Erythroblast (primary cell): ENCODE data around the gene PCDHA1.

Experiments used
- DNase-seq, 2 experiments: peaks; one replicate each; lab custom pipeline; 2025; lab: John Stamatoyannopoulos, UW
- GATA1 ChIP-seq: IDR thresholded peaks from 2 replicates; pipeline ENCODE4 v1.6.1; 2011; ENCODE audit warnings: low read depth, mild to moderate bottlenecking, control low read depth, low read length, moderate library complexity
- POLR2A ChIP-seq: IDR thresholded peaks from 2 replicates; pipeline ENCODE4 v1.6.1; 2011; ENCODE audit warnings: mild to moderate bottlenecking, low read length

PCDHA1 gene

DNA sequence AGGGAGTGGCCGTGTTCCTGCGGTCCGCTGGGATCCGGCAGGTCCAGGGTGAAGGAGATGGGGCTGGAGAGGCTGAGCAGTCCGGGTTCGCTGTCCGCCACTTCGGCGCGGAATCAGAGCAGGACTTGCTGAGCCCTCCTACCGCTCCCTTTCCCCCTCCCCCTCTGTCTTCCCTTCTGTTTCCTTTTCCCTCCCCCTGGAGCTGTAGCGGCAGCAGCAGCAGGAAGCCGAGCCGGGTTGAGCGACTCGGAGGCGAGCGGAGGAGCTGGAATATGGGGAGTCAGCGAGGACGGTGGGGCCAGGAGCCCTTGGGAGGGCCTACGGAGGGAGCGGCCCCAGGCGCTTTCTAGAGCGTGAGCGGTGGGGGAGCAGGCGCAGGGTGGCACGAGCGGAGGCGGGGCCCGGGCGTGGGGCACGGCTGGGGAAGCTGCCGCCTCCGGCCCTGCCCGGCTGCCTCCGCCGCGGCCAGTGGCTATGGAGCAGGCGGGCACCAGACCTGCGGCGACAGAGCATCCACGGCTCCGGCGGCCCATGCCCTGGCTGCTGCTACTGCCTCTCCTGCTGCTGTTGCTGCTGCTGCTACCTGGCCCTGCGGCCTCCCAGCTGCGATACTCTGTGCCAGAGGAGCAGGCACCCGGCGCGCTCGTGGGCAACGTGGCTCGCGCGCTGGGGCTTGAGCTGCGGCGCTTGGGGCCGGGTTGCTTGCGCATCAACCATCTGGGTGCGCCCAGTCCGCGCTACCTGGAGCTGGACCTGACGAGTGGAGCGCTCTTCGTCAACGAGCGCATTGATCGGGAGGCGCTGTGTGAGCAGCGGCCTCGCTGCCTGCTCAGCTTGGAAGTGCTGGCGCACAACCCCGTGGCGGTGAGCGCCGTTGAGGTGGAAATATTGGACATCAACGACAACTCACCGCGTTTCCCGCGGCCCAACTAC, 180.6 kb downstream of the PCDHA1 start, which contains the start of gene PCDHAC2:
TSS of gene PCDHAC2 (plus strand) at position 184 of the 933 bp plus-strand sequence. CDS start at position 475, 291 bp downstream.
- TF ChIP-seq POLR2A (no peak), GATA1 (no peak)

GRCh38 chr5:140967226-140967893, 181.4 kb downstream of the PCDHA1 start:
- no peak for TF ChIP-seq POLR2A
- no peak for TF ChIP-seq GATA1
- DNase-seq, result no peak

More for the DNA sequence above, 180.6 kb downstream of the PCDHA1 start, which contains the start of gene PCDHAC2:
- DNase-seq, result no peak

- DNase-seq, result no peak
- no peak for TF ChIP-seq GATA1
- no peak for TF ChIP-seq POLR2A
Measured at GRCh38 chr5:140969880-140970279, 183.9 kb downstream of the PCDHA1 start.

DNA sequence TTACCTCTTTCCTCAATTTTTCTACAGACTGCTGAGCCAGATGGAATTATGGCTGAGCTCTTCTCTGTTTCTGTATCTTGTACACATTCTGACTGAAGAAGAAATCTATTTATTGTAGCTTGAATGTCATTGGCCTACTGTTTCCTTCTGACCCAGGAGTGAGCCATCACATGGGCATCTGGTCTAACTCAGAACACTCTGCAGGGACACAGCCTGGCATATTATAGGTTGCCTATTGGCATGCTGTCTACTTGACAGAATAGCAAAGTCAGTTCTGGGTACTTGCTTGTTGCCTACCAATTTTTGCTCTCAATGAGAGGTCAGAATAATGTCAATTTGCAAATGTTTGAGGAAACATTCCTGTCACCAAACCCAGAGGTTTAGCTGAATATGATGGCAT, 187.6 kb downstream of the PCDHA1 start:
- TF ChIP-seq GATA1 (no peak), POLR2A (no peak)
- DNase-seq, result no peak

GRCh38 chr5:140977003-140977402, 191.1 kb downstream of the PCDHA1 start:
- DNase-seq, result no peak

DNA sequence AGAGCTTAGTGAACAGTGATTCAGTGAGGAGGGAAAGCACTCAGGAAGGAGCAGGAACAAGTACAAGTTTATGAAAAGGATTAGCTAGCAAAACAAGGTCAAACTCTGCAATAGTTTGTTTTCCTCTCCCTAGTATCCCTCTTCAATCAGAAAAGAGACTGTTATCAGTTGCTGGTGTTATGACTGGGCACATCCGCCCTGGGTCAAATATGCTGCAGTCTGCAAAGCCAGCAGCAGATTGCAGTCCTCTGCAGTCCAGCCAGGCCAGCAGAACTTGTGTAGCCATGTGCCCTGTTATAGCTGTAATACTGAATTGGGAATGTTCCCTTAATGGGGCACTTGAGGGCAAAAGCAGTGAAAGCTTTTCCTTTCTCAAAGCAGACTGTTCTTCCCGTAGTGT, 192.3 kb downstream of the PCDHA1 start:
- no peak for TF ChIP-seq GATA1
- no peak for TF ChIP-seq POLR2A
- no peak for DNase-seq

More at GRCh38 chr5:140977003-140977402, 191.1 kb downstream of the PCDHA1 start:
- TF ChIP-seq GATA1 (no peak), POLR2A (no peak)

DNA sequence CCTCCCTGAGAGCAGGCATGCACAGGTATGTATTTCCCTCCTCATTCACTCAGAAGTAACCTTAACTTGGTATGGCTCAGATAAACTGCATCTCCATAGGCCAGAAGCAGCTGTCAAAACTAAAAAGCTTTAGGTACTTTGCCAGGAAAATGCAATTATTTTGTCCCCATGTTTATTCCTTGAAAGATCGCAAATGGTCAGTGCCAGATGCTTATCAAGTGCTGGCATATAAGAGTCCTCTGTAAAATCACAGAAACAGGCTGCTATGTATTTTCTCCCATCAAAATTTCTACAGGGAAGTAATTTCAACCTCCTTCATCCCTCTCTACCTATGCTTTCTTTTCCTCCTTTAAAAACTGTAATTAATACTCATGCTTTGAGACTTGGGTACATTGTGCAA, 193.0 kb downstream of the PCDHA1 start:
- TF ChIP-seq POLR2A (no peak), GATA1 (no peak)
- no peak for DNase-seq

- no peak for DNase-seq
- TF ChIP-seq GATA1, result no peak
Measured at GRCh38 chr5:140982083-140982716, 196.3 kb downstream of the PCDHA1 start.

- no peak for DNase-seq
- TF ChIP-seq GATA1, result no peak
- TF ChIP-seq POLR2A, result no peak
Measured at GRCh38 chr5:140986117-140986521, 200.2 kb downstream of the PCDHA1 start.

DNA sequence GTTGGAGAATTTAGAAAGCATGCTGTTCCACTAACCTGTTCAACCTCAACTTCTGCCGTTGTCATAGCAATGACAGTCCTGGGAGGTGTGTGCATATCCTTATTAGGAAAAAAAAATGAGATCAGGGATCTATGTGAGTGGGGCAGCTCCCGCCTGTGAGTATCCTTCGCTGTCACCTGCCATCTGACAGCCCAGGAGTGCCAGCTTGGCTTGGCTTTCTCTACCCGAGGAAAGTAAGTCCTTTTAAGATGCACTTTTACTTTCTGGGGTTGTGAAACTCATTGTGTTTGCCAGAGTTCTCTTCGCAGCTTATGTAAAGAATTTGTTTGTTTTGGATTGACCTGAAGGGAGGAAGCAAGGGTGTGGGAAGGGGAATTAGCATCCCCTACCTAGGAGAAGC, 202.2 kb downstream of the PCDHA1 start:
- no peak for DNase-seq
- TF ChIP-seq POLR2A, result no peak
- TF ChIP-seq GATA1, result no peak

DNA sequence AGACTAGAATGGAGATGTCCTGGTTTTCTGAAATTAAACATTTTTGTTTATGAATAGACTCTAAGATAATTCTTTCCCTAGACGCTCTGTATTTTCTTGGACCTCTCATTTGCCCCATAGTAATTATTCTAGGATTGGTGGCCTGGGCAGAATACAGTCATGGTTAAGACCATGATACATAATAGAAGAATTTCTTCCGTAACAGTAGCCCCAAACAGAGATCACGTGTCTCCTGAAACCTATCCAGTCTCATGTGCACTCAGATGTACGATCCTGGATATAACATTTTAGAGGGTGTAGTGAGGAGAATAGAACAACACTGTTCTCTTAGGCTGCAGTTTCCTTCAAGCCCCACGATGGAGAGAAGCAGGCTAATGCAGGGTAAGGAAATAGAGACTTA, 202.7 kb downstream of the PCDHA1 start:
- no peak for DNase-seq
- TF ChIP-seq GATA1, result no peak
- no peak for TF ChIP-seq POLR2A

DNA sequence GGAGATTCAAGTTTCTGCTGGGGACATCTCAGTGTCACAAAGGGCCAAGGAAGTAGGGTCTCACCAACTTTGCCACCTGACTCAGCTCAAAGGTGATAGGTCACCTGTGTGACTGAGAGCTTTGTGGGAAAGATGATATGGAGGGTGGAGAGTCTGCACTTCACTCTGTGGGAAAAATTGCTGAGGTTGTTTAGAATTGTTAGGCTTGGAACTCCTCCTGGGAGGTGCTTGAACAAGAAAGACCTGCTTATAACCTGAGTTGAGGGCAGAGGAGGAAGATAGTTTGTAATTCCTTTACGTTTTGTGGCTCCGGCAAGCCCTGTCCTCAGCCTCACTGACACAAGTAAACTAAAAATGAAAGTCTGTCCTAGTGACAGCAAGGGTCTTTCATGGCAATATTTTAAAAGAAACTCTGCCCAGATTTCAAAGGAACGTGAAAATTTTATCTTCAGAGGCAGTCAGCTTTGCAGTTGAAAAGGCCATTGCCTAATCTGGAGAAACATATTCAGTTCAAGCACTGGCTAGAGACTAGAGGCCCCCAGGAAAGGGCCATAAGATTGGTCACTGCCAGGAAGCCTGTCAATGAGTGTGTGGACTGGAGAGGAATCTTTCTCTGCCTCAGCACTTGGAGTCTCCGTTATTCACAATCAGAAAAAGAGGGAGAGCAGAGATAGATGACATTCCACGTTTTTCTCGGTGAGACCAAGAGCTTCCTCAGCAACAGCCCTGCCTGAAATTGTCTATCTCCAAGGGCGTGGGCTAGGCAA, 203.5 kb downstream of the PCDHA1 start:
- no peak for TF ChIP-seq POLR2A
- TF ChIP-seq GATA1, result no peak
- DNase-seq, result no peak

GRCh38 chr5:140992828-140993227, 206.9 kb downstream of the PCDHA1 start:
- no peak for DNase-seq
- TF ChIP-seq POLR2A, result no peak
- TF ChIP-seq GATA1, result no peak
